Measurements from ENCODE around the gene LSM10. TPM values are rescaled to one million over a fixed set of nuclear protein-coding genes. Genes with fewer than 3 reads are reported as not detected.

LSM10 gene
- total and polyA plus RNA-seq, 2 donors, result 14.2 to 44.2 TPM

- H3K4me1 ChIP-seq (ENCODE audit: control insufficient read depth in 2 of 2, insufficient read depth in 2 of 2, low read length in 2 of 2), result peaks cover 0 to 12% of the 10 kb centered on the region in 2 donors
- H3K27me3 ChIP-seq (ENCODE audit: control insufficient read depth in 2 of 2, insufficient read depth in 1 of 2, low read length in 1 of 2), result no peaks in the 10 kb centered on the region
- H3K9me3 ChIP-seq (ENCODE audit: control insufficient read depth in 2 of 2, insufficient read depth in 1 of 2, low read length in 1 of 2), result no peaks in the 10 kb centered on the region
- DNase-seq (ENCODE audit: low read depth in 6 of 9, low spot score in 9 of 9), result no peak
- no peak overlapping the region for H3K27ac ChIP-seq (ENCODE audit: low read depth in 1 of 2, low read length in 1 of 2)
- H3K4me3 ChIP-seq (ENCODE audit: low read length in 2 of 2), result no peak overlapping the region
- WGBS, result 98% methylated on average over 13 of the region's 13 CpGs
- peaks cover 43 to 49% of the 10 kb centered on the region in 2 donors for H3K36me3 ChIP-seq (ENCODE audit: control insufficient read depth in 2 of 2, insufficient read depth in 2 of 2, low read length in 1 of 2)
Measured at GRCh38 chr1:36352125-36352909, 45.4 kb downstream of the LSM10 start.

DNA sequence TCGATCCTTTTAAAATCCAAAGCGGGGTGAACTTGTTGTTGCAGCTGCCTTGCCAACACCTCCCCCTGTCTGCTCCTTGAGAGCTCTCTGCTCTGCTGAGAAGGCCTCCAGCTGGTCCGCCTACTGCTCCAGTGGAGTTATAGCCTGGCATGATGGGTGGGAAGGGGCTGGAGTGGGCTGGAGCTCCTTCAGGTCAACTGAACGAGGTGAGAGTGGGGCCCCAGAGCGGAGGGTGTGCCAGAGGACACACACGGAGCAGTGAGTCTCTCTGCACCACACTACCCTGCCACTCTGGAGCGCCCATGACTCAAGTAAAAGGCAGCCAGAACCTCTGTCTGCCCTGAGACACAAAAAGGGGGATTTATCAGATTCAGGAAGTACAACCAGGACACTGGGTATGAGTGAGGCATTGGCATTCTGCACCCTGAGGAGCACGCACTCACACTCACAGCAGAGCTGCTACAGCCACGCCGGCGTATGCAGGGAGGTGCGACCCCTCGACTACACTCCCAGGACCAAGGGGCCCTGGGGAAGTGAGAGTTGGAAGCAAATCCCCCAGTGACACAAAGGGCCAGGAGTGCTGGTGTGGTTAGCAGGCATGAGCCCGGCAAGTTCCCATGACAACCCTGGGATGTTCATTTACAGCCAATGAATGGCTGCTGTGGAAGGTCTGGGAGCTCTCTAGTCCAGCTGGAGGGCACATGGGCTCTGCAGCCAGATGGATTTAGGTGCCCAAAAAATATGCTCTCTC is 46.3 kb downstream of the LSM10 start:
- no peaks in the 10 kb centered on the region for H3K9me3 ChIP-seq (ENCODE audit: control insufficient read depth in 2 of 2, insufficient read depth in 1 of 2, low read length in 1 of 2)
- H3K27me3 ChIP-seq (ENCODE audit: control insufficient read depth in 2 of 2, insufficient read depth in 1 of 2, low read length in 1 of 2), result no peaks in the 10 kb centered on the region
- WGBS, result 81% methylated on average over 14 of the region's 14 CpGs
- no peak overlapping the region for H3K27ac ChIP-seq (ENCODE audit: low read depth in 1 of 2, low read length in 1 of 2)
- DNase-seq (ENCODE audit: low read depth in 6 of 9, low spot score in 9 of 9), result no peak
- H3K4me1 ChIP-seq (ENCODE audit: control insufficient read depth in 2 of 2, insufficient read depth in 2 of 2, low read length in 2 of 2), result peaks cover 0 to 12% of the 10 kb centered on the region in 2 donors
- peaks cover 43 to 54% of the 10 kb centered on the region in 2 donors for H3K36me3 ChIP-seq (ENCODE audit: control insufficient read depth in 2 of 2, insufficient read depth in 2 of 2, low read length in 1 of 2)
- H3K4me3 ChIP-seq (ENCODE audit: low read length in 2 of 2), result no peak overlapping the region

GRCh38 chr1:36350659-36351226 is 47.0 kb downstream of the LSM10 start:
- Histone ChIP-seq H3K9me3 (ENCODE audit: control insufficient read depth in 2 of 2, insufficient read depth in 1 of 2, low read length in 1 of 2) (no peaks in the 10 kb centered on the region), H3K27ac (ENCODE audit: low read depth in 1 of 2, low read length in 1 of 2) (no peak overlapping the region), H3K27me3 (ENCODE audit: control insufficient read depth in 2 of 2, insufficient read depth in 1 of 2, low read length in 1 of 2) (no peaks in the 10 kb centered on the region), H3K36me3 (ENCODE audit: control insufficient read depth in 2 of 2, insufficient read depth in 2 of 2, low read length in 1 of 2) (peaks cover 47 to 56% of the 10 kb centered on the region in 2 donors), H3K4me1 (ENCODE audit: control insufficient read depth in 2 of 2, insufficient read depth in 2 of 2, low read length in 2 of 2) (peaks cover 0 to 12% of the 10 kb centered on the region in 2 donors), H3K4me3 (ENCODE audit: low read length in 2 of 2) (no peak overlapping the region)
- WGBS, result 20% methylated on average over 13 of the region's 13 CpGs
- no peak for DNase-seq (ENCODE audit: low read depth in 6 of 9, low spot score in 9 of 9)

GRCh38 chr1:36349839-36350238 is 47.9 kb downstream of the LSM10 start:
- Histone ChIP-seq H3K27me3 (ENCODE audit: control insufficient read depth in 2 of 2, insufficient read depth in 1 of 2, low read length in 1 of 2) (no peaks in the 10 kb centered on the region), H3K27ac (ENCODE audit: low read depth in 1 of 2, low read length in 1 of 2) (peak overlapping the region; percentile 32 to 76), H3K4me3 (ENCODE audit: low read length in 2 of 2) (no peak overlapping the region), H3K4me1 (ENCODE audit: control insufficient read depth in 2 of 2, insufficient read depth in 2 of 2, low read length in 2 of 2) (peaks cover 0 to 12% of the 10 kb centered on the region in 2 donors), H3K36me3 (ENCODE audit: control insufficient read depth in 2 of 2, insufficient read depth in 2 of 2, low read length in 1 of 2) (peaks cover 51 to 52% of the 10 kb centered on the region in 2 donors), H3K9me3 (ENCODE audit: control insufficient read depth in 2 of 2, insufficient read depth in 1 of 2, low read length in 1 of 2) (no peaks in the 10 kb centered on the region)
- DNase-seq (ENCODE audit: low read depth in 6 of 9, low spot score in 9 of 9), result no peak
- WGBS, result 88% methylated on average over 16 of the region's 16 CpGs

GRCh38 chr1:36349241-36349671 is 48.5 kb downstream of the LSM10 start:
- no peak for DNase-seq (ENCODE audit: low read depth in 6 of 9, low spot score in 9 of 9)
- Histone ChIP-seq H3K4me1 (ENCODE audit: control insufficient read depth in 2 of 2, insufficient read depth in 2 of 2, low read length in 2 of 2) (peaks cover 0 to 12% of the 10 kb centered on the region in 2 donors), H3K27ac (ENCODE audit: low read depth in 1 of 2, low read length in 1 of 2) (peak overlapping the region in 1 of 2 donors; percentile 76), H3K9me3 (ENCODE audit: control insufficient read depth in 2 of 2, insufficient read depth in 1 of 2, low read length in 1 of 2) (no peaks in the 10 kb centered on the region), H3K4me3 (ENCODE audit: low read length in 2 of 2) (no peak overlapping the region), H3K36me3 (ENCODE audit: control insufficient read depth in 2 of 2, insufficient read depth in 2 of 2, low read length in 1 of 2) (peaks cover 47 to 49% of the 10 kb centered on the region in 2 donors), H3K27me3 (ENCODE audit: control insufficient read depth in 2 of 2, insufficient read depth in 1 of 2, low read length in 1 of 2) (no peaks in the 10 kb centered on the region)
- 85% methylated on average over 7 of the region's 7 CpGs for WGBS

GRCh38 chr1:36346741-36347370 is 50.9 kb downstream of the LSM10 start:
- Histone ChIP-seq H3K36me3 (ENCODE audit: control insufficient read depth in 2 of 2, insufficient read depth in 2 of 2, low read length in 1 of 2) (peaks cover 36 to 46% of the 10 kb centered on the region in 2 donors), H3K4me3 (ENCODE audit: low read length in 2 of 2) (no peak overlapping the region), H3K27me3 (ENCODE audit: control insufficient read depth in 2 of 2, insufficient read depth in 1 of 2, low read length in 1 of 2) (no peaks in the 10 kb centered on the region), H3K9me3 (ENCODE audit: control insufficient read depth in 2 of 2, insufficient read depth in 1 of 2, low read length in 1 of 2) (no peaks in the 10 kb centered on the region), H3K27ac (ENCODE audit: low read depth in 1 of 2, low read length in 1 of 2) (no peak overlapping the region), H3K4me1 (ENCODE audit: control insufficient read depth in 2 of 2, insufficient read depth in 2 of 2, low read length in 2 of 2) (peaks cover 0 to 12% of the 10 kb centered on the region in 2 donors)
- DNase-seq (ENCODE audit: low read depth in 6 of 9, low spot score in 9 of 9), result no peak
- 99% methylated on average over 8 of the region's 8 CpGs for WGBS

- no peaks in the 10 kb centered on the region for H3K9me3 ChIP-seq (ENCODE audit: control insufficient read depth in 2 of 2, insufficient read depth in 1 of 2, low read length in 1 of 2)
- H3K4me1 ChIP-seq (ENCODE audit: control insufficient read depth in 2 of 2, insufficient read depth in 2 of 2, low read length in 2 of 2), result peaks cover 0 to 7% of the 10 kb centered on the region in 2 donors
- H3K36me3 ChIP-seq (ENCODE audit: control insufficient read depth in 2 of 2, insufficient read depth in 2 of 2, low read length in 1 of 2), result peaks cover 36 to 59% of the 10 kb centered on the region in 2 donors
- no peak for DNase-seq (ENCODE audit: low read depth in 6 of 9, low spot score in 9 of 9)
- 97% methylated on average over 7 of the region's 7 CpGs for WGBS
- H3K27me3 ChIP-seq (ENCODE audit: control insufficient read depth in 2 of 2, insufficient read depth in 1 of 2, low read length in 1 of 2), result no peaks in the 10 kb centered on the region
- no peak overlapping the region for H3K27ac ChIP-seq (ENCODE audit: low read depth in 1 of 2, low read length in 1 of 2)
- H3K4me3 ChIP-seq (ENCODE audit: low read length in 2 of 2), result no peak overlapping the region
Measured at GRCh38 chr1:36345353-36345752, 52.4 kb downstream of the LSM10 start.

DNA sequence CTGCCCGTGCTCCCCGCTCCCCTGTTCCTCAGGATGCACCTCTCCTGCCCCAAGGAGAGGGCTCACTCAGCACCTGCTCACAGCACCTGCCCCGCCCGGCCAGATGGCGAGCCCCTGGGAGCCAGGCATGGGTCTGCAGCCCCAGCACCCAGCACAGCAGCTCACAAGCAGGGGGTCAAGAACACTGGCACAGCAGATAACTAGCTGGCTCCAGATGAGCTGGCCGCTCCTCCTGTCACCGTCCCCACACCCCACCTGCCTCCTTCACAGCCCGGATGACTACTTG is 53.4 kb downstream of the LSM10 start:
- 92% methylated on average over 8 of the region's 8 CpGs for WGBS
- Histone ChIP-seq H3K9me3 (ENCODE audit: control insufficient read depth in 2 of 2, insufficient read depth in 1 of 2, low read length in 1 of 2) (no peaks in the 10 kb centered on the region), H3K4me1 (ENCODE audit: control insufficient read depth in 2 of 2, insufficient read depth in 2 of 2, low read length in 2 of 2) (no peaks in the 10 kb centered on the region), H3K36me3 (ENCODE audit: control insufficient read depth in 2 of 2, insufficient read depth in 2 of 2, low read length in 1 of 2) (peaks cover 35 to 59% of the 10 kb centered on the region in 2 donors), H3K4me3 (ENCODE audit: low read length in 2 of 2) (no peak overlapping the region), H3K27me3 (ENCODE audit: control insufficient read depth in 2 of 2, insufficient read depth in 1 of 2, low read length in 1 of 2) (no peaks in the 10 kb centered on the region), H3K27ac (ENCODE audit: low read depth in 1 of 2, low read length in 1 of 2) (no peak overlapping the region)
- no peak for DNase-seq (ENCODE audit: low read depth in 6 of 9, low spot score in 9 of 9)
